Fibroblast of lung (primary cell): Measurements from ENCODE around the gene CEP41.

Experiments used
- CTCF ChIP-seq, 2 donors: IDR thresholded peaks in 1 of 2; conservative IDR thresholded peaks in 1 of 2; 1 replicate in 1 of 2; 2 replicates in 1 of 2; pipeline ENCODE4 v1.5.1; 2011 to 2012; ENCODE audit warnings: low read length in 2 of 2, control low read depth in 1 of 2, inconsistent platforms in 1 of 2, low read depth in 1 of 2, mild to moderate bottlenecking in 1 of 2
- EZH2 ChIP-seq: IDR thresholded peaks from 2 replicates; pipeline ENCODE4 v1.5.1; 2012; ENCODE audit warnings: low read length, control low read depth, mild to moderate bottlenecking; ENCODE audit errors: missing control alignments

- TF ChIP-seq CTCF (conservative IDR thresholded peaks at IDR 0.05 in 1 of 2, IDR thresholded peaks at IDR 0.05 in 1 of 2; ENCODE audit: low read depth in 1 of 2, low read length in 2 of 2) (no peak), EZH2 (no peak)
Measured at GRCh38 chr7:130356876-130357611, 83.8 kb downstream of the CEP41 start.
